ENCODE data around the gene KCTD7.
"Not testable (repeated sequence)": the region's sequence is repeated elsewhere in the genome, so short reads cannot be mapped to it uniquely, and the experiment has no call there.

Gene KCTD7

DNA sequence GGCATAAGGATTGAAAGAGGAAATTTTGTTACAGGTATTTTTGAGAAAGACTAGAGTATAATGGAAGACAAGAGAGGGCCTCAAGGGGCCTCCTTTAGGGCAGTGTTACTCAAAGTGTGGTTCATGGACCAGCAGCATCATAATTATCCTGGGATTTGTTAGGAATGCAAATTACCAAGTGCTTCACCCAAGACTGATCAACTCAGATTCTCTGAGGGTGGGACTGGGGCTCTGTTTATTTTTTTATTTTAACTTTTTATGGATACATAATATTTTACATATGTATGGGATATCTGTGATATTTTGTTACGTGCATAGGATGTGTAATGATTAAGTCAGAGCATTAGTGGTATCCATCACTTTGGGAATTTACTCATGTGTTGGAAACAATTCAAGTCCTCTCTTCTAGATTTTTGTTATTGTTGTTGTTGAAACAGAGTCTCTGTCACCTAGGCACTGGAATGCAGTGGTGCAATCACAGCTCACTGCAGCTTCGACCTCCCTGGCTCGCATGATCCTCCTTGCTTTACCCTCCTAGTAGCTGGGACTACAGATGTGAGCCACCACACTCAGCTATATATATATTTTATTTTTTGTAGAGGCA, 2.2 kb upstream of the KCTD7 start:
- Histone ChIP-seq H3K9me3 (ENCODE audit: low read length) (no peaks in the 10 kb centered on the region), H3K27me3 (ENCODE audit: control insufficient read depth in 1 of 2, insufficient read depth in 2 of 2, low read length in 2 of 2) (no peaks in the 10 kb centered on the region), H3K36me3 (ENCODE audit: insufficient read depth, low read length) (no peaks in the 10 kb centered on the region), H3K9ac (ENCODE audit: low read length) (no peak overlapping the region), H3K27ac (ENCODE audit: low read depth, low read length) (peak overlapping the region; percentile 56), H3K4me1 (ENCODE audit: insufficient read depth, low read length) (peaks cover 25% of the 10 kb centered on the region), H3K4me3 (ENCODE audit: low read depth in 1 of 2, low read length in 2 of 2) (no peak overlapping the region)

DNA sequence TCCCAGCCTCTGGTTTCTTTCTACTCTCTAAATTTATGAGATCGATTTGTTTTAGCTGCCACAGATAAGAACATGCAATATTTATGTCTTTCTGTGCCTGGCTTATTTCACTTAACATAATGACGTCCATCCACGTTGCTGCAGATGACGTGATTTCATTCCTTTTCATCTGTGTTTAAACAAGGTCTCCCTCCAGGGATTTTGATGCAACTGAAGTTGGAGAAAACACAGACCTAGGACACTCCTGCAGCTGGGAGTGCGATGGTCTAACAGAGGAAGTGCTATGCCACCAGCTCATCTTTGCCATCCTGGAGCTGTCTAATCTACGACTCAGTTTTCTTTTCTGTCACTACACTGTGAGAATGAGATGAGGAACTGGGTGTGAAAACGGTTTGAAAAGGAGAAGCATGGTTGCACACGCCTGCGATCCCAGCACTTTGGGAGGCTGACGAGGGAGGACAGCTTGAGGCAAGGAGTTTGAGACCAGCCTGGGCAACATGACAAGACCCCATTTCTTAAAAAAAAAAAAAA, 1.5 kb upstream of the KCTD7 start:
- no peak overlapping the region for H3K9ac ChIP-seq (ENCODE audit: low read length)
- peak overlapping the region; percentile 77 for H3K27ac ChIP-seq (ENCODE audit: low read depth, low read length)
- H3K9me3 ChIP-seq (ENCODE audit: low read length) = no peaks in the 10 kb centered on the region
- no peak overlapping the region for H3K4me3 ChIP-seq (ENCODE audit: low read depth in 1 of 2, low read length in 2 of 2)
- no peaks in the 10 kb centered on the region for H3K36me3 ChIP-seq (ENCODE audit: insufficient read depth, low read length)
- H3K27me3 ChIP-seq (ENCODE audit: control insufficient read depth in 1 of 2, insufficient read depth in 2 of 2, low read length in 2 of 2) = no peaks in the 10 kb centered on the region
- H3K4me1 ChIP-seq (ENCODE audit: insufficient read depth, low read length) = peaks cover 25% of the 10 kb centered on the region

DNA sequence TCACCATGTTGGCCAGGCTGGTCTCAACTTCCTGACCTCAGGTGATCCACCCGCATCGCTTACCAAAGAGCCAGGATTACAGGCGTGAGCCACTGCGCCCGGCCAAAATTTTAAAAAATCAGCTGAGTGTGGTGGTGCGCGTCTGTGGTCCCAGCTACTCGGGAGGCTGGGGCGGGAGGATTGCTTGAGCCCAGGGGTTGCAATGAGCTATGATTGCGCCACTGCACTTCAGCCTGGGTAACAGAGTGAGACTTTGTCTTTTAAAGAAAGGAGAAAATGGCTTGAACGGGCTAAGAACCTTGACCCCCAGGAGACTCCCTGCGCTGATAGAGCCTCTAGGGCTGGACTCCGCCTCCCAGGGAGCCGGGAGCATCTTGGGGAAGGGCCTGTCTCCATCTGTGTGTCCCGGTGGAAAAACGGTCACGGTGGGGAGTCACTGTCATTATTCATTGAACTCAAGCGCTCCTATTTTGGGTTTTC, 760 bp upstream of the KCTD7 start:
- no peaks in the 10 kb centered on the region for H3K36me3 ChIP-seq (ENCODE audit: insufficient read depth, low read length)
- peak overlapping the region; percentile 77 for H3K27ac ChIP-seq (ENCODE audit: low read depth, low read length)
- peaks cover 25% of the 10 kb centered on the region for H3K4me1 ChIP-seq (ENCODE audit: insufficient read depth, low read length)
- H3K27me3 ChIP-seq (ENCODE audit: control insufficient read depth in 1 of 2, insufficient read depth in 2 of 2, low read length in 2 of 2) = no peaks in the 10 kb centered on the region
- no peaks in the 10 kb centered on the region for H3K9me3 ChIP-seq (ENCODE audit: low read length)
- H3K9ac ChIP-seq (ENCODE audit: low read length) = peak overlapping the region; percentile 55
- peak overlapping the region; percentile 64 to 73 for H3K4me3 ChIP-seq (ENCODE audit: low read depth in 1 of 2, low read length in 2 of 2)

DNA sequence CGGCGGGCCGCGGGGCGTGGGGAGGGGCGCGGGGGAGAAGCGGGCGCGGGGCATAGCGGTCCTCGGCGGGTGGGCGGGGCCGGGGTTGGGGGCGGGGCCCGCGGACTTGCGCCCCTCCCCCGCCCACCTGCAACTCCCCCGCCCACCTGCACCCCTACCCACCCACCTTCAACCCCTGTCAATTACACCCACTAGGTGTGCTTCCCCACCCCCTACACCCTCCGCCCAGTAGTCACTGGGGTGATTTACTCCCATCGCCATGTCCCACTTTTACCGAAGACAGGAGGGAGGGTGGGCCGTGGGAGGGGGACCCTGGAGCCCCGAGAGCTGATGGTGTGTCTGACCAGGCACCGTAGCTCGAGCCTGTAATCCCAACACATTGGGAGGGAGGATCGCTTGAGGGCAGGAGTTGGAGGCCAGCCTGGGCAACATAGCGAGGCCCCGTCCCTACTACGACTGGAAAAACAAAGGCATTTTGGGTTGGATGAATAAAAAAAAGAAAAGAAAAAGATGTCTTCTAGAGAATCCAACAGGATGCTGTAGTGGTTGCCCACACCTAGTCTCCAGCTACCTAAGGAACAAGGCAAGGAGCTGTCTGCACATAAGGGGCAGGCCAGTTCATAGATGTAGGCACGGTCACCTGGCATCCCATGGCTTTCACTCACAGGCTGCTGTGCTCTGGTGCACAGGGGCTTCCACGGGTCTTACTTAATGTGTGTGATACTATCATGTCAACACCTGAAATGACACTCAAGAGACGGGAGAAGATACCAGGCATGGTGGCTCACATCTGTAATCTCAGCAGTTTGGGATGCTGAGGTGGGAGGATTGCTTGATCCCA, 761 bp downstream of the KCTD7 start:
- H3K36me3 ChIP-seq (ENCODE audit: insufficient read depth, low read length) = peaks cover 9% of the 10 kb centered on the region
- no peaks in the 10 kb centered on the region for H3K27me3 ChIP-seq (ENCODE audit: control insufficient read depth in 1 of 2, insufficient read depth in 2 of 2, low read length in 2 of 2)
- H3K4me3 ChIP-seq (ENCODE audit: low read depth in 1 of 2, low read length in 2 of 2) = peak overlapping the region; percentile 63 to 83
- H3K27ac ChIP-seq (ENCODE audit: low read depth, low read length) = peak overlapping the region; percentile 86
- peak overlapping the region; percentile 30 for H3K9ac ChIP-seq (ENCODE audit: low read length)
- peaks cover 25% of the 10 kb centered on the region for H3K4me1 ChIP-seq (ENCODE audit: insufficient read depth, low read length)
- H3K9me3 ChIP-seq (ENCODE audit: low read length) = no peaks in the 10 kb centered on the region

GRCh38 chr7:66630531-66630930, 1.9 kb downstream of the KCTD7 start:
- H3K4me1 ChIP-seq (ENCODE audit: insufficient read depth, low read length) = peaks cover 25% of the 10 kb centered on the region
- peak overlapping the region in 1 of 2 donors; percentile 63 for H3K4me3 ChIP-seq (ENCODE audit: low read depth in 1 of 2, low read length in 2 of 2)
- no peaks in the 10 kb centered on the region for H3K9me3 ChIP-seq (ENCODE audit: low read length)
- H3K27me3 ChIP-seq (ENCODE audit: control insufficient read depth in 1 of 2, insufficient read depth in 2 of 2, low read length in 2 of 2) = no peaks in the 10 kb centered on the region
- H3K27ac ChIP-seq (ENCODE audit: low read depth, low read length) = no peak overlapping the region
- H3K36me3 ChIP-seq (ENCODE audit: insufficient read depth, low read length) = peaks cover 13% of the 10 kb centered on the region
- no peak overlapping the region for H3K9ac ChIP-seq (ENCODE audit: low read length)

DNA sequence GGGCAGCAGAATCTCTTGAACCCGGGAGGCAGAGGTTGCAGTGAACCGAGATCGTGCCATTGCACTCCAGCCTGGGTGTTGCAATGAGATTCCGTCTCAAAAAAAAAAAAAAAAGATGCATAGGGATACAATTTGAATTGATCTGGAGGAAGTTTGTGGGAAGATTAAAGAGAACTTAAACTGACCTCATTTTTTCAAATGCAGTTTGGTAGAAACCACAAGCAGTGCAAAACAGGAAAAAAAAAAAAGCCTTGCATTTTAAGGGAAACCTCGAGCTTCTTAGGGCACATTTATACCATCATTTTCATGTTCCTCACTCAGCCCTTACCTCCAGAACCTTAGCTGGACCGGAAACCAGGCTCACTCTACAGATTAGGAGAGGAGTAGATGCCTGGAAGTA, 2.8 kb downstream of the KCTD7 start:
- no peak overlapping the region for H3K9ac ChIP-seq (ENCODE audit: low read length)
- H3K9me3 ChIP-seq (ENCODE audit: low read length) = no peaks in the 10 kb centered on the region
- H3K4me1 ChIP-seq (ENCODE audit: insufficient read depth, low read length) = peaks cover 21% of the 10 kb centered on the region
- H3K4me3 ChIP-seq (ENCODE audit: low read depth in 1 of 2, low read length in 2 of 2) = no peak overlapping the region
- H3K36me3 ChIP-seq (ENCODE audit: insufficient read depth, low read length) = peaks cover 13% of the 10 kb centered on the region
- H3K27ac ChIP-seq (ENCODE audit: low read depth, low read length) = no peak overlapping the region
- H3K27me3 ChIP-seq (ENCODE audit: control insufficient read depth in 1 of 2, insufficient read depth in 2 of 2, low read length in 2 of 2) = no peaks in the 10 kb centered on the region

- Histone ChIP-seq H3K27me3 (ENCODE audit: control insufficient read depth in 1 of 2, insufficient read depth in 2 of 2, low read length in 2 of 2) (no peaks in the 10 kb centered on the region), H3K4me3 (ENCODE audit: low read depth in 1 of 2, low read length in 2 of 2) (no peak overlapping the region), H3K36me3 (ENCODE audit: insufficient read depth, low read length) (peaks cover 37% of the 10 kb centered on the region), H3K9me3 (ENCODE audit: low read length) (no peaks in the 10 kb centered on the region), H3K9ac (ENCODE audit: low read length) (no peak overlapping the region), H3K4me1 (ENCODE audit: insufficient read depth, low read length) (peaks cover 10% of the 10 kb centered on the region), H3K27ac (ENCODE audit: low read depth, low read length) (no peak overlapping the region)
Measured at GRCh38 chr7:66634816-66635215, 6.1 kb downstream of the KCTD7 start.

DNA sequence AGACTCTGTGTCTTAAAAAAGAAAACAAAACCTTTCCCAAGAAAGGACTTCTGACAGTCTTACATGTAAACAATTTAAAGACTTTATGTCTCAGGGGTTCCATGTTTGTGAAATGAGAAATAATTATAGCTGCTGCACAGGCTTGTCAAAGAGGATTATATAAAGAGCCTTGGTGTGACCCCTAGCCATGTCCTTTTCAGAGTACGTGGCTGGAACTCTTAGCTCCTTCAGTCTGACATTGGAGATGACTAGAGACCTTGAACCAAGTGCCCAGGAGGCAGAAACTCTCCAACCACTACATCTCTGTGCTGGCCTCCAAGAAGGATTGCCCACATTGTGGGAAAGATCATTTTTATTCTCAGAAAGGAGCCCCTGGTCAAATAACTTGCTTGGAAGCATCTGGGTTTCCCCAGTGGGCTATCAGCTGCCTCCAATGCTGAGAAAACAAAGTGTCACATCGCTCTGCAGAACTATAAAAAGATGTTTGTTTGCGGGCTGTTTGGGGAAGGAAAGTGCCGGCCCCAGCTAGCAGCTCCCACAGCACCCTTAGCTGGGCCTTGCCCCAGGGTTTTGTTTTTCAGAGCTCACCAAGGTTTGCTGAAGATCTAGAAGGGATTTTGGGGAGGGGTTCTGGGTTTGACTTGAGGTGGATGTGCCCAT, 6.8 kb downstream of the KCTD7 start:
- H3K27ac ChIP-seq (ENCODE audit: low read depth, low read length); H3K9ac ChIP-seq (ENCODE audit: low read length); H3K9me3 ChIP-seq (ENCODE audit: low read length); H3K4me1 ChIP-seq (ENCODE audit: insufficient read depth, low read length); H3K27me3 ChIP-seq (ENCODE audit: control insufficient read depth in 1 of 2, insufficient read depth in 2 of 2, low read length in 2 of 2); H3K4me3 ChIP-seq (ENCODE audit: low read depth in 1 of 2, low read length in 2 of 2): not testable (repeated sequence)
- H3K36me3 ChIP-seq (ENCODE audit: insufficient read depth, low read length) = peaks cover 44% of the 10 kb centered on the region

GRCh38 chr7:66635982-66636546, 7.4 kb downstream of the KCTD7 start:
- H3K9ac ChIP-seq (ENCODE audit: low read length); H3K4me1 ChIP-seq (ENCODE audit: insufficient read depth, low read length); H3K9me3 ChIP-seq (ENCODE audit: low read length); H3K27me3 ChIP-seq (ENCODE audit: control insufficient read depth in 1 of 2, insufficient read depth in 2 of 2, low read length in 2 of 2); H3K4me3 ChIP-seq (ENCODE audit: low read depth in 1 of 2, low read length in 2 of 2); H3K27ac ChIP-seq (ENCODE audit: low read depth, low read length): not testable (repeated sequence)
- H3K36me3 ChIP-seq (ENCODE audit: insufficient read depth, low read length) = peaks cover 48% of the 10 kb centered on the region

GRCh38 chr7:66638309-66639099, 9.8 kb downstream of the KCTD7 start:
- no peak overlapping the region for H3K9ac ChIP-seq (ENCODE audit: low read length)
- H3K36me3 ChIP-seq (ENCODE audit: insufficient read depth, low read length) = peaks cover 67% of the 10 kb centered on the region
- H3K4me1 ChIP-seq (ENCODE audit: insufficient read depth, low read length) = no peaks in the 10 kb centered on the region
- H3K4me3 ChIP-seq (ENCODE audit: low read depth in 1 of 2, low read length in 2 of 2) = no peak overlapping the region
- no peak overlapping the region for H3K27ac ChIP-seq (ENCODE audit: low read depth, low read length)
- H3K27me3 ChIP-seq (ENCODE audit: control insufficient read depth in 1 of 2, insufficient read depth in 2 of 2, low read length in 2 of 2) = no peaks in the 10 kb centered on the region
- H3K9me3 ChIP-seq (ENCODE audit: low read length) = no peaks in the 10 kb centered on the region

All from muscle layer of colon (tissue), 2 donors.